ENCODE results near the gene PTPRE.

Gene PTPRE

DNA sequence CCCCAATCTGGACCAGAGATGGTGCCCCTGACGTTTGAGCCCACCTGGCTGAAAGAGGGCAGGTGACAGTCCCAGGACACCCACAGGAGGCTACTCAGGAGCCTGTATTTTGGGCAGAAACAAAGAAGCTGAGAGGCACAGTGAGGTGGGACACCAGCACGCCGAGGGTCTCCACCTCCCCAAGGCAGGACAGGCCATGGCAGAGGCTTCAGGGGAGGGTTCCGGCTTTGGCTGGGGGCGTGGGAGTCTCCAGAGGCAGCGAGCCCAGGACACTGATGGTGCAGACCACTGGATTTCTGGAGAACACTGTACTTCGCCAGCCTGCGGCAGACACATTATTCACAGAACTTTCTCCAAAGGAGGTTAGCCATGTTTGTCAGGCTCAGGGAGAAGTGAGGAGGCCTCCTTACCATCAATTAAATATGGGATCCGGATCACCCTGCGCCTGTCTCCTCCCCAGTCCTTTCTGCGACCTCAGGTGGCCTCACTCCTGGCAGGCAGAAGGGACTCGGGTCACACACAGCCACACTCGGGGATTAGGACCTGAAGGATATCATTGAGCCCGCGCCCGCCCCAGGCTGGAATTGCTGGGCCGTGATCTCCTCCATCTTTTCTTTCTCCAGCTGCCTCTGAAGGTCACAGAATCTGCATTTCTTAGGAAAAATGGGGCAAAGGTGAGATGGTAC, 121.1 kb downstream of the PTPRE start:
- Histone ChIP-seq H3K4me3 (ENCODE audit: low read length in 2 of 2) (no peak overlapping the region), H3K9ac (ENCODE audit: low read length in 2 of 2) (no peak overlapping the region), H3K36me3 (ENCODE audit: control insufficient read depth in 2 of 2, insufficient read depth in 2 of 2, low read length in 2 of 2) (no peaks in the 10 kb centered on the region), H3K27me3 (ENCODE audit: control insufficient read depth in 1 of 2, insufficient read depth in 2 of 2, low read length in 2 of 2) (peaks cover 2 to 3% of the 10 kb centered on the region in 2 donors), H3K9me3 (ENCODE audit: control insufficient read depth in 2 of 2, low read length in 2 of 2) (no peaks in the 10 kb centered on the region), H3K4me1 (ENCODE audit: control insufficient read depth, insufficient read depth, low read length) (no peaks in the 10 kb centered on the region), H3K27ac (ENCODE audit: low read length) (no peak overlapping the region)

GRCh38 chr10:128028508-128029289, 121.8 kb downstream of the PTPRE start:
- H3K27me3 ChIP-seq (ENCODE audit: control insufficient read depth in 1 of 2, insufficient read depth in 2 of 2, low read length in 2 of 2) = peaks cover 2 to 3% of the 10 kb centered on the region in 2 donors
- H3K9ac ChIP-seq (ENCODE audit: low read length in 2 of 2) = no peak overlapping the region
- H3K4me3 ChIP-seq (ENCODE audit: low read length in 2 of 2) = no peak overlapping the region
- no peak overlapping the region for H3K27ac ChIP-seq (ENCODE audit: low read length)
- H3K9me3 ChIP-seq (ENCODE audit: control insufficient read depth in 2 of 2, low read length in 2 of 2) = no peaks in the 10 kb centered on the region
- no peaks in the 10 kb centered on the region for H3K4me1 ChIP-seq (ENCODE audit: control insufficient read depth, insufficient read depth, low read length)
- H3K36me3 ChIP-seq (ENCODE audit: control insufficient read depth in 2 of 2, insufficient read depth in 2 of 2, low read length in 2 of 2) = no peaks in the 10 kb centered on the region

DNA sequence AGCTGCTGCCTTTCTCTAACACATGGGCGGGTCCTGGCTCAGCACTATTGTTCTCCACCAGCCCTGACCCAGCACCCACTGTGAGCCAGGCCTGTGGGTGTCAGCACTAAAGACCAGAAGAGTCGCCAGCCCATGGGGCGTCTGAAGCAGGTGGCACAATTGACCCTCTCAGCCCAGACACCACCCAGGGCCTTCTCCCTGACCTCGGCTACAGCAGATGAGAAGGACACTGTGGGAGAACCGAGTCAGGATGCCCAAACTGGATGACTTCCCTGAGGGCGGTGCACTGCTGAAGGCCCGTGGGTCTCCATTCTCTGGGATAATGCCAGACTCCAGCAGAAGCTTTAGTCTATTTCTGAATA, 122.4 kb downstream of the PTPRE start:
- Histone ChIP-seq H3K9ac (ENCODE audit: low read length in 2 of 2) (no peak overlapping the region), H3K36me3 (ENCODE audit: control insufficient read depth in 2 of 2, insufficient read depth in 2 of 2, low read length in 2 of 2) (no peaks in the 10 kb centered on the region), H3K9me3 (ENCODE audit: control insufficient read depth in 2 of 2, low read length in 2 of 2) (no peaks in the 10 kb centered on the region), H3K27me3 (ENCODE audit: control insufficient read depth in 1 of 2, insufficient read depth in 2 of 2, low read length in 2 of 2) (peaks cover 2 to 3% of the 10 kb centered on the region in 2 donors), H3K4me3 (ENCODE audit: low read length in 2 of 2) (no peak overlapping the region), H3K4me1 (ENCODE audit: control insufficient read depth, insufficient read depth, low read length) (no peaks in the 10 kb centered on the region), H3K27ac (ENCODE audit: low read length) (no peak overlapping the region)

- H3K4me3 ChIP-seq (ENCODE audit: low read length in 2 of 2) = no peak overlapping the region
- no peaks in the 10 kb centered on the region for H3K36me3 ChIP-seq (ENCODE audit: control insufficient read depth in 2 of 2, insufficient read depth in 2 of 2, low read length in 2 of 2)
- no peak overlapping the region for H3K9ac ChIP-seq (ENCODE audit: low read length in 2 of 2)
- H3K27me3 ChIP-seq (ENCODE audit: control insufficient read depth in 1 of 2, insufficient read depth in 2 of 2, low read length in 2 of 2) = peaks cover 2 to 3% of the 10 kb centered on the region in 2 donors
- H3K27ac ChIP-seq (ENCODE audit: low read length) = no peak overlapping the region
- H3K4me1 ChIP-seq (ENCODE audit: control insufficient read depth, insufficient read depth, low read length) = no peaks in the 10 kb centered on the region
- no peaks in the 10 kb centered on the region for H3K9me3 ChIP-seq (ENCODE audit: control insufficient read depth in 2 of 2, low read length in 2 of 2)
Measured at GRCh38 chr10:128029731-128030369, 122.9 kb downstream of the PTPRE start.

DNA sequence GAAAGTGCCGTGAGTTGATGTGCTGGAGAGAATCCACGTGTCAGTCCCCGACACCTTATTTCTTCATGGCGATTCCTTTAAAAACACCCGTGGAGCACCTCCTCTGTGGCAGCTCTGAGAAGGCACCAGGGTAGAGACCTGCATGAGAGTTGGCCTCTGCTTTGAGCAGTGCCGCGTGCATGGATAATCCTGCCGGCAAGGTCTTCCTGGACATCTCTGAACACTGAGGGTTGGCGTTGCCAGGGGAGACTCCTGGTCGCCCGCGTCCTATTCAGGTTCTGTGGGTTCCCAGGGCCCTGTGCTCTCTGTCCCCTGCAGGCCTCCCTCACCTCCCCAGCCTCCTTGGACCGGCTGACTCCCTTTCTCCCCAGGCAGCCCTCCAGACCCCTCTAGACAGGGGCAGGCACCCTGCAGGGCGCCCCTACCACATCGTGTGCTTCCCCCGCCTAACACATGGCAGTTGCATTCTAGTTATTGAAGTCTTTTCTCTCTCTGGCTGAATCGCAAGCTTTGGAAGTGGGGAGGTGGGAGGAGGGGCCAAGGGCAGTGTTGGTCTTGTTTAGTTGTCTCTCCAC, 123.7 kb downstream of the PTPRE start:
- Histone ChIP-seq H3K27ac (ENCODE audit: low read length) (no peak overlapping the region), H3K9me3 (ENCODE audit: control insufficient read depth in 2 of 2, low read length in 2 of 2) (no peaks in the 10 kb centered on the region), H3K9ac (ENCODE audit: low read length in 2 of 2) (no peak overlapping the region), H3K36me3 (ENCODE audit: control insufficient read depth in 2 of 2, insufficient read depth in 2 of 2, low read length in 2 of 2) (no peaks in the 10 kb centered on the region), H3K27me3 (ENCODE audit: control insufficient read depth in 1 of 2, insufficient read depth in 2 of 2, low read length in 2 of 2) (peaks cover 2 to 3% of the 10 kb centered on the region in 2 donors), H3K4me1 (ENCODE audit: control insufficient read depth, insufficient read depth, low read length) (no peaks in the 10 kb centered on the region), H3K4me3 (ENCODE audit: low read length in 2 of 2) (no peak overlapping the region)

DNA sequence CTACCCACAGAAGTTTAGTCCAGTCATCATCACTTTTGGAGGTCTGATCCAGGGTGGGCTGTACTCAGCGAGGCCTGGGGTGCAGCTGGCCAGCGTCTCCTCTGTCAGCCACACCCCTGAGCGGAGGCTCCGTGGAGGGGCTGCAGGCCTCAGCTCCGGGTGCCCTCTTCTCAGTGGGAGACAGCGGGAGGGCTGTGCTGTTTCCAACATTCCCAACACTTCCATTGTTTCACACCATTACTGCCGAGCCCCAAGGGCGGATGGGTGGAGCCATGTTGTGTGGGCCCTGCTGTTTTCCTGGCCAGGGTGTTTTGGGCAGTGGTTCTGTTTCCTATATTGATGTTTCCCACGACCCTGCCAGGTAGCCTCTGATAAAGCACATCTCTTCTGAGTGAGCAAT, 124.3 kb downstream of the PTPRE start:
- no peak overlapping the region for H3K27ac ChIP-seq (ENCODE audit: low read length)
- no peak overlapping the region for H3K4me3 ChIP-seq (ENCODE audit: low read length in 2 of 2)
- no peaks in the 10 kb centered on the region for H3K9me3 ChIP-seq (ENCODE audit: control insufficient read depth in 2 of 2, low read length in 2 of 2)
- H3K9ac ChIP-seq (ENCODE audit: low read length in 2 of 2) = no peak overlapping the region
- H3K4me1 ChIP-seq (ENCODE audit: control insufficient read depth, insufficient read depth, low read length) = no peaks in the 10 kb centered on the region
- peaks cover 3 to 4% of the 10 kb centered on the region in 2 donors for H3K27me3 ChIP-seq (ENCODE audit: control insufficient read depth in 1 of 2, insufficient read depth in 2 of 2, low read length in 2 of 2)
- no peaks in the 10 kb centered on the region for H3K36me3 ChIP-seq (ENCODE audit: control insufficient read depth in 2 of 2, insufficient read depth in 2 of 2, low read length in 2 of 2)

DNA sequence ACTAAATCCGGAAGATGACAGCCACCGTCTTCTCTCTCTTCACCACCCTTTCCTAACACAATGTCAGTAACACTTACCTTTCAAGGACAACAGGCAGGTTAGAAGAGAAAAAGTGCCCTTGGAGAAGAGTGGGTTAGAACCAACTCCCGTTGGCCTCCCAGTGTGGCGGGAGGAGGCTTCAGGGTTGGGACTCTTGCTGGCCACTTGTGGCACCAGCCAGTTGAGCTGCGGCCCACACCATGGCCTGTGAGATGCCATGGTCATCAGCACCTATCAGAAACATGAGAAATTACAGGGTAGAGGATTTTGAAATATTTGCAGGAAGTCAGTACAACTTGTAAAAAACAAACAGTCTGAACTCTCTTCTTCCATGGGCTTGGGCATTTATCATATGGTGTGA, 125.6 kb downstream of the PTPRE start:
- Histone ChIP-seq H3K27ac (ENCODE audit: low read length) (no peak overlapping the region), H3K36me3 (ENCODE audit: control insufficient read depth in 2 of 2, insufficient read depth in 2 of 2, low read length in 2 of 2) (no peaks in the 10 kb centered on the region), H3K27me3 (ENCODE audit: control insufficient read depth in 1 of 2, insufficient read depth in 2 of 2, low read length in 2 of 2) (peaks cover 3 to 4% of the 10 kb centered on the region in 2 donors)

DNA sequence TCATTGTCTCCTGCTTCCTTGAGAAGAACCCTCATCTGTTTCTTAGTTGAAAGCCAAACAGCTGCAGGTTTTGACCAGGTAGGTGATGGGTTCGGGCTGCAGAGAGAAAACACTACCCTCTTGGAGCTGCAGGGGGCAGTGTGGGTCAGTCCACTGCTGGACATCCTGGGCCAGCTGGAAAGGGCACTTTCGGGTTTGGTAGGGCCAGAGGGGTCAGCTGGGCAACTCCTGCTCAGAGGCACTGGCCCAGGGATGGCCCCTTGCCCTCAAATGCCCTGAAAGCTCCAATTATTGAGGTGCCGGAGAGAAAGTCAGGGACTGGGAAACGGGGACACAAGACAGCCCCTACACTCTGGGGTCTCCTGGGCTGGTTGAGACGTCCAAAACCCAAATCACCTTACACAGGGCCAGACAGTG, 128.7 kb downstream of the PTPRE start:
- Histone ChIP-seq H3K4me3 (ENCODE audit: low read length in 2 of 2) (no peak overlapping the region), H3K9me3 (ENCODE audit: control insufficient read depth in 2 of 2, low read length in 2 of 2) (no peaks in the 10 kb centered on the region), H3K27me3 (ENCODE audit: control insufficient read depth in 1 of 2, insufficient read depth in 2 of 2, low read length in 2 of 2) (peaks cover 0 to 5% of the 10 kb centered on the region in 2 donors), H3K27ac (ENCODE audit: low read length) (no peak overlapping the region), H3K4me1 (ENCODE audit: control insufficient read depth, insufficient read depth, low read length) (peaks cover 2% of the 10 kb centered on the region), H3K9ac (ENCODE audit: low read length in 2 of 2) (no peak overlapping the region), H3K36me3 (ENCODE audit: control insufficient read depth in 2 of 2, insufficient read depth in 2 of 2, low read length in 2 of 2) (no peaks in the 10 kb centered on the region)

More for the DNA sequence above, 125.6 kb downstream of the PTPRE start:
- H3K9me3 ChIP-seq (ENCODE audit: control insufficient read depth in 2 of 2, low read length in 2 of 2) = no peaks in the 10 kb centered on the region
- peaks cover 2% of the 10 kb centered on the region for H3K4me1 ChIP-seq (ENCODE audit: control insufficient read depth, insufficient read depth, low read length)
- no peak overlapping the region for H3K9ac ChIP-seq (ENCODE audit: low read length in 2 of 2)
- no peak overlapping the region for H3K4me3 ChIP-seq (ENCODE audit: low read length in 2 of 2)

GRCh38 chr10:128036011-128036615, 129.2 kb downstream of the PTPRE start:
- Histone ChIP-seq H3K27me3 (ENCODE audit: control insufficient read depth in 1 of 2, insufficient read depth in 2 of 2, low read length in 2 of 2) (peaks cover 0 to 5% of the 10 kb centered on the region in 2 donors), H3K4me3 (ENCODE audit: low read length in 2 of 2) (no peak overlapping the region), H3K36me3 (ENCODE audit: control insufficient read depth in 2 of 2, insufficient read depth in 2 of 2, low read length in 2 of 2) (no peaks in the 10 kb centered on the region), H3K4me1 (ENCODE audit: control insufficient read depth, insufficient read depth, low read length) (peaks cover 2% of the 10 kb centered on the region), H3K27ac (ENCODE audit: low read length) (no peak overlapping the region), H3K9me3 (ENCODE audit: control insufficient read depth in 2 of 2, low read length in 2 of 2) (no peaks in the 10 kb centered on the region), H3K9ac (ENCODE audit: low read length in 2 of 2) (no peak overlapping the region)

- H3K9ac ChIP-seq (ENCODE audit: low read length in 2 of 2) = no peak overlapping the region
Measured at GRCh38 chr10:128036746-128037543, 130.0 kb downstream of the PTPRE start.

More at GRCh38 chr10:128036746-128037543, 130.0 kb downstream of the PTPRE start:
- H3K36me3 ChIP-seq (ENCODE audit: control insufficient read depth in 2 of 2, insufficient read depth in 2 of 2, low read length in 2 of 2) = no peaks in the 10 kb centered on the region
- H3K27ac ChIP-seq (ENCODE audit: low read length) = no peak overlapping the region
- H3K4me1 ChIP-seq (ENCODE audit: control insufficient read depth, insufficient read depth, low read length) = peaks cover 2% of the 10 kb centered on the region
- no peak overlapping the region for H3K4me3 ChIP-seq (ENCODE audit: low read length in 2 of 2)
- no peaks in the 10 kb centered on the region for H3K9me3 ChIP-seq (ENCODE audit: control insufficient read depth in 2 of 2, low read length in 2 of 2)
- H3K27me3 ChIP-seq (ENCODE audit: control insufficient read depth in 1 of 2, insufficient read depth in 2 of 2, low read length in 2 of 2) = peaks cover 0 to 5% of the 10 kb centered on the region in 2 donors

All from stomach smooth muscle (tissue), 2 donors.